B cell (primary cell): ENCODE measurements around the gene DENND1A.

Source experiments
- CTCF ChIP-seq: fragments of 200-600 bp; IDR thresholded peaks from one replicate; pipeline ENCODE4 v1.8.0; 2022; ENCODE audit warnings: antibody characterized with exemption, mild to moderate bottlenecking
- EZH2 ChIP-seq: IDR thresholded peaks from 2 replicates; pipeline ENCODE4 v1.6.1; 2012; ENCODE audit warnings: borderline replicate concordance, low read depth, mild to moderate bottlenecking, moderate library complexity, low read length; ENCODE audit not compliant: insufficient read depth, poor library complexity, severe bottlenecking

GRCh38 chr9:123756484-123757106 lies 173.3 kb downstream of the DENND1A start:
- TF ChIP-seq CTCF, result no peak
- no peak for TF ChIP-seq EZH2
